HEK293 (cell line): ENCODE data around the gene B3GAT1.

Source experiments
- CTCF ChIA-PET: fragments of 350-600 bp; formaldehyde crosslinking; extraction: SDS; loops from one replicate; lab custom pipeline; 2021; ENCODE audit warnings: antibody characterized with exemption; lab: Yijun Ruan, JAX
- POLR2A ChIA-PET: fragments of 300-600 bp; formaldehyde crosslinking; extraction: SDS; loops from one replicate; lab custom pipeline; 2020; ENCODE audit warnings: antibody characterized with exemption, inconsistent platforms; lab: Yijun Ruan, JAX
- H3K27ac ChIP-seq: fragments of 200-500 bp; sonication (Bioruptor generic); 2 replicates; pipeline ENCODE4 v1.5.1; 2014; ENCODE audit warnings: low read depth, low read length, control low read depth, inconsistent platforms; ENCODE audit errors: extremely low read depth
- H3K36me3 ChIP-seq, 2 experiments: fragments of 200-500 bp in 1 of 2; sonication (Bioruptor generic) in 1 of 2; 1 replicate in 1 of 2; 2 replicates in 1 of 2; pipeline ENCODE4 v1.5.1; 2014 to 2017; ENCODE audit warnings: inconsistent platforms in 2 of 2, low read length in 2 of 2; ENCODE audit not compliant: control insufficient read depth in 2 of 2, insufficient read depth in 1 of 2
- H3K4me1 ChIP-seq: fragments of 200-500 bp; sonication (Bioruptor generic); 2 replicates; pipeline ENCODE4 v1.5.1; 2014; ENCODE audit warnings: mild to moderate bottlenecking, low read length, inconsistent platforms; ENCODE audit not compliant: control insufficient read depth, insufficient read depth
- H3K4me3 ChIP-seq: 2 replicates; pipeline ENCODE4 v1.5.1; 2011; ENCODE audit warnings: low read depth, mild to moderate bottlenecking, control low read depth, low read length, moderate library complexity
- H3K9me3 ChIP-seq: fragments of 200-500 bp; sonication (Bioruptor generic); 2 replicates; pipeline ENCODE4 v1.5.1; 2014; ENCODE audit warnings: low read depth, low read length, inconsistent platforms; ENCODE audit not compliant: control insufficient read depth, insufficient read depth
- KLF7 ChIP-seq: fragments of 450-650 bp; formaldehyde crosslinking; IDR thresholded peaks from 2 replicates; pipeline ENCODE4 v1.5.1; 2016; ENCODE audit warnings: missing biosample characterization, missing genetic modification characterization, borderline replicate concordance
- SALL2 ChIP-seq: fragments of 450-650 bp; formaldehyde crosslinking; IDR thresholded peaks from 2 replicates; pipeline ENCODE4 v1.5.0; 2017; ENCODE audit warnings: missing biosample characterization, mild to moderate bottlenecking, missing genetic modification characterization, borderline replicate concordance
- SCRT2 ChIP-seq: fragments of 450-650 bp; formaldehyde crosslinking; IDR thresholded peaks from 2 replicates; pipeline ENCODE4 v1.5.1; 2016; ENCODE audit warnings: missing biosample characterization, missing genetic modification characterization
- SETDB1 ChIP-seq: IDR thresholded peaks from one replicate; pipeline ENCODE4 v1.6.1; 2017; ENCODE audit warnings: mild to moderate bottlenecking, low read length, moderate library complexity, mixed read lengths; ENCODE audit not compliant: insufficient read length
- TCF7L2 ChIP-seq: IDR thresholded peaks from 2 replicates; pipeline ENCODE4 v1.6.1; 2011; ENCODE audit warnings: low read depth, mild to moderate bottlenecking, inconsistent platforms, low read length, moderate library complexity, borderline replicate concordance
- ZBTB26 ChIP-seq: fragments of 450-650 bp; formaldehyde crosslinking; optimal IDR thresholded peaks from 2 replicates; pipeline ENCODE3; 2016; ENCODE audit warnings: missing biosample characterization, mild to moderate bottlenecking, missing genetic modification characterization
- ZBTB48 ChIP-seq: fragments of 450-650 bp; formaldehyde crosslinking; IDR thresholded peaks from 2 replicates; pipeline ENCODE4 v1.5.1; 2016; ENCODE audit warnings: missing biosample characterization, missing genetic modification characterization
- ZIC2 ChIP-seq: fragments of 450-650 bp; formaldehyde crosslinking; IDR thresholded peaks from 2 replicates; pipeline ENCODE4 v1.5.1; 2016; ENCODE audit warnings: missing biosample characterization, missing genetic modification characterization
- ZNF175 ChIP-seq: fragments of 450-650 bp; formaldehyde crosslinking; IDR thresholded peaks from 2 replicates; pipeline ENCODE4 v1.5.1; 2016; ENCODE audit warnings: missing biosample characterization, missing genetic modification characterization
- ZNF202 ChIP-seq: fragments of 450-650 bp; formaldehyde crosslinking; IDR thresholded peaks from 2 replicates; pipeline ENCODE4 v1.5.1; 2016; ENCODE audit warnings: missing biosample characterization, missing genetic modification characterization, borderline replicate concordance
- ZNF426 ChIP-seq: fragments of 450-650 bp; formaldehyde crosslinking; IDR thresholded peaks from 2 replicates; pipeline ENCODE4 v1.5.1; 2017; ENCODE audit warnings: missing biosample characterization, missing genetic modification characterization, mild to moderate bottlenecking, inconsistent platforms, moderate library complexity
- ZNF488 ChIP-seq: fragments of 450-650 bp; formaldehyde crosslinking; IDR thresholded peaks from 2 replicates; pipeline ENCODE4 v1.5.1; 2016; ENCODE audit warnings: missing biosample characterization, missing genetic modification characterization
- ZNF626 ChIP-seq: fragments of 450-650 bp; sonication (Bioruptor Pico); formaldehyde crosslinking; IDR thresholded peaks from 2 replicates; pipeline ENCODE4 v1.5.1; 2018; ENCODE audit warnings: missing biosample characterization, missing genetic modification characterization, inconsistent platforms
- ZNF670 ChIP-seq: fragments of 450-650 bp; formaldehyde crosslinking; IDR thresholded peaks from 2 replicates; pipeline ENCODE4 v1.5.1; 2016; ENCODE audit warnings: missing biosample characterization, missing genetic modification characterization, low read depth
- TF ChIP-seq, protein P1 (sequence below): fragments of 450-650 bp; formaldehyde crosslinking; IDR thresholded peaks from 2 replicates; pipeline ENCODE4 v1.5.1; 2016; ENCODE audit warnings: missing biosample characterization, missing genetic modification characterization
- TF ChIP-seq, protein P2 (sequence below): fragments of 450-650 bp; formaldehyde crosslinking; conservative IDR thresholded peaks from 2 replicates; pipeline ENCODE4 v1.5.1; 2016; ENCODE audit warnings: low read depth, missing biosample characterization, missing genetic modification characterization
- TF ChIP-seq, protein P3 (sequence below): fragments of 450-650 bp; formaldehyde crosslinking; IDR thresholded peaks from 2 replicates; pipeline ENCODE4 v1.5.1; 2017; ENCODE audit warnings: missing biosample characterization, missing genetic modification characterization

B3GAT1 gene

DNA sequence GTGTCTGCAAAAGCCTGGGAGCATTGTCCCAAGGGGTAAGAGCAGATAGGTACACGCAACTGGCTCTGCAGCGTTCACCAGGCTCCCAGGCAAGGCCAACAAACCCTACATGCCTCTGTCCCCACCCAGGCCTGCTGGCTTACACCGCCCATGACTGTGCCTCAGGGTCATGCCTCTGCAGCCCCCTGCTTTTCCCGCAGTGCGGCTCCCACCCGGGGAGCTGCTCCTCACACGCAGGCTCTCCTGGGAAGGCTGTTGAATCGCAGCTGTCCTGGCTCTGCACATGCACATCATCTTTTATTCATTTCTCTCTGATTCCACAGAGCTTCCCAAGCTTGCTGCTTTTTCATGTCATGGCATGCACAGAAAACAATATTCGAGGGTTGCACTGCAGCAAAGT, 29.2 kb upstream of the B3GAT1 start:
- CTCF ChIA-PET: no interaction called here
- Histone ChIP-seq H3K27ac (no peak overlapping the region), H3K36me3 (no peaks in the 10 kb centered on the region), H3K4me3 (no peak overlapping the region), H3K9me3 (no peaks in the 10 kb centered on the region), H3K4me1 (no peaks in the 10 kb centered on the region)
- POLR2A ChIA-PET: no interaction called here
- TF ChIP-seq SETDB1 (no peak), ZIC2 (tag by site-specific recombination) (peak; percentile 32; the same call in 1 of the 2 replicates)

GRCh38 chr11:134440851-134441250, 28.8 kb upstream of the B3GAT1 start:
- H3K36me3 ChIP-seq: no peaks in the 10 kb centered on the region
- H3K4me3 ChIP-seq: no peak overlapping the region
- POLR2A ChIA-PET: no interaction called here
- H3K27ac ChIP-seq: no peak overlapping the region
- TF ChIP-seq, protein P1, sequence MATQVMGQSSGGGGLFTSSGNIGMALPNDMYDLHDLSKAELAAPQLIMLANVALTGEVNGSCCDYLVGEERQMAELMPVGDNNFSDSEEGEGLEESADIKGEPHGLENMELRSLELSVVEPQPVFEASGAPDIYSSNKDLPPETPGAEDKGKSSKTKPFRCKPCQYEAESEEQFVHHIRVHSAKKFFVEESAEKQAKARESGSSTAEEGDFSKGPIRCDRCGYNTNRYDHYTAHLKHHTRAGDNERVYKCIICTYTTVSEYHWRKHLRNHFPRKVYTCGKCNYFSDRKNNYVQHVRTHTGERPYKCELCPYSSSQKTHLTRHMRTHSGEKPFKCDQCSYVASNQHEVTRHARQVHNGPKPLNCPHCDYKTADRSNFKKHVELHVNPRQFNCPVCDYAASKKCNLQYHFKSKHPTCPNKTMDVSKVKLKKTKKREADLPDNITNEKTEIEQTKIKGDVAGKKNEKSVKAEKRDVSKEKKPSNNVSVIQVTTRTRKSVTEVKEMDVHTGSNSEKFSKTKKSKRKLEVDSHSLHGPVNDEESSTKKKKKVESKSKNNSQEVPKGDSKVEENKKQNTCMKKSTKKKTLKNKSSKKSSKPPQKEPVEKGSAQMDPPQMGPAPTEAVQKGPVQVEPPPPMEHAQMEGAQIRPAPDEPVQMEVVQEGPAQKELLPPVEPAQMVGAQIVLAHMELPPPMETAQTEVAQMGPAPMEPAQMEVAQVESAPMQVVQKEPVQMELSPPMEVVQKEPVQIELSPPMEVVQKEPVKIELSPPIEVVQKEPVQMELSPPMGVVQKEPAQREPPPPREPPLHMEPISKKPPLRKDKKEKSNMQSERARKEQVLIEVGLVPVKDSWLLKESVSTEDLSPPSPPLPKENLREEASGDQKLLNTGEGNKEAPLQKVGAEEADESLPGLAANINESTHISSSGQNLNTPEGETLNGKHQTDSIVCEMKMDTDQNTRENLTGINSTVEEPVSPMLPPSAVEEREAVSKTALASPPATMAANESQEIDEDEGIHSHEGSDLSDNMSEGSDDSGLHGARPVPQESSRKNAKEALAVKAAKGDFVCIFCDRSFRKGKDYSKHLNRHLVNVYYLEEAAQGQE: no peak
- no peak for TF ChIP-seq ZBTB48
- no peak for TF ChIP-seq SALL2 (tag by site-specific recombination)
- TF ChIP-seq, protein P2, sequence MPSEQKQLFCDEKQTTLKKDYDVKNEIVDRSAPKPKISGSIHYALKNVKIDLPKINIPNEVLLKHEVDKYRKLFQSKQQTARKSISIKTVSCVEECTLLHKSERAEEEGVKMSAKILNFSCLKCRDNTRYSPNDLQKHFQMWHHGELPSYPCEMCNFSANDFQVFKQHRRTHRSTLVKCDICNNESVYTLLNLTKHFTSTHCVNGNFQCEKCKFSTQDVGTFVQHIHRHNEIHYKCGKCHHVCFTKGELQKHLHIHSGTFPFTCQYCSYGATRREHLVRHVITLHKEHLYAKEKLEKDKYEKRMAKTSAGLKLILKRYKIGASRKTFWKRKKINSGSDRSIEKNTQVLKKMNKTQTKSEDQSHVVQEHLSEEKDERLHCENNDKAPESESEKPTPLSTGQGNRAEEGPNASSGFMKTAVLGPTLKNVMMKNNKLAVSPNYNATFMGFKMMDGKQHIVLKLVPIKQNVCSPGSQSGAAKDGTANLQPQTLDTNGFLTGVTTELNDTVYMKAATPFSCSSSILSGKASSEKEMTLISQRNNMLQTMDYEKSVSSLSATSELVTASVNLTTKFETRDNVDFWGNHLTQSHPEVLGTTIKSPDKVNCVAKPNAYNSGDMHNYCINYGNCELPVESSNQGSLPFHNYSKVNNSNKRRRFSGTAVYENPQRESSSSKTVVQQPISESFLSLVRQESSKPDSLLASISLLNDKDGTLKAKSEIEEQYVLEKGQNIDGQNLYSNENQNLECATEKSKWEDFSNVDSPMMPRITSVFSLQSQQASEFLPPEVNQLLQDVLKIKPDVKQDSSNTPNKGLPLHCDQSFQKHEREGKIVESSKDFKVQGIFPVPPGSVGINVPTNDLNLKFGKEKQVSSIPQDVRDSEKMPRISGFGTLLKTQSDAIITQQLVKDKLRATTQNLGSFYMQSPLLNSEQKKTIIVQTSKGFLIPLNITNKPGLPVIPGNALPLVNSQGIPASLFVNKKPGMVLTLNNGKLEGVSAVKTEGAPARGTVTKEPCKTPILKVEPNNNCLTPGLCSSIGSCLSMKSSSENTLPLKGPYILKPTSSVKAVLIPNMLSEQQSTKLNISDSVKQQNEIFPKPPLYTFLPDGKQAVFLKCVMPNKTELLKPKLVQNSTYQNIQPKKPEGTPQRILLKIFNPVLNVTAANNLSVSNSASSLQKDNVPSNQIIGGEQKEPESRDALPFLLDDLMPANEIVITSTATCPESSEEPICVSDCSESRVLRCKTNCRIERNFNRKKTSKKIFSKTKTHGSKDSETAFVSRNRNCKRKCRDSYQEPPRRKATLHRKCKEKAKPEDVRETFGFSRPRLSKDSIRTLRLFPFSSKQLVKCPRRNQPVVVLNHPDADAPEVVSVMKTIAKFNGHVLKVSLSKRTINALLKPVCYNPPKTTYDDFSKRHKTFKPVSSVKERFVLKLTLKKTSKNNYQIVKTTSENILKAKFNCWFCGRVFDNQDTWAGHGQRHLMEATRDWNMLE (tag by site-specific recombination): no peak
- TF ChIP-seq KLF7 (tag by site-specific recombination): no peak
- TF ChIP-seq TCF7L2: no peak
- no peak for TF ChIP-seq SCRT2 (tag by site-specific recombination)
- no peak for TF ChIP-seq ZNF175 (tag by site-specific recombination)
- TF ChIP-seq ZNF202: no peak
- no peak for TF ChIP-seq ZNF670 (tag by site-specific recombination)
- TF ChIP-seq ZBTB26 (tag by site-specific recombination): no peak
- no peak for TF ChIP-seq ZNF488 (tag by site-specific recombination)
- TF ChIP-seq, protein P3, sequence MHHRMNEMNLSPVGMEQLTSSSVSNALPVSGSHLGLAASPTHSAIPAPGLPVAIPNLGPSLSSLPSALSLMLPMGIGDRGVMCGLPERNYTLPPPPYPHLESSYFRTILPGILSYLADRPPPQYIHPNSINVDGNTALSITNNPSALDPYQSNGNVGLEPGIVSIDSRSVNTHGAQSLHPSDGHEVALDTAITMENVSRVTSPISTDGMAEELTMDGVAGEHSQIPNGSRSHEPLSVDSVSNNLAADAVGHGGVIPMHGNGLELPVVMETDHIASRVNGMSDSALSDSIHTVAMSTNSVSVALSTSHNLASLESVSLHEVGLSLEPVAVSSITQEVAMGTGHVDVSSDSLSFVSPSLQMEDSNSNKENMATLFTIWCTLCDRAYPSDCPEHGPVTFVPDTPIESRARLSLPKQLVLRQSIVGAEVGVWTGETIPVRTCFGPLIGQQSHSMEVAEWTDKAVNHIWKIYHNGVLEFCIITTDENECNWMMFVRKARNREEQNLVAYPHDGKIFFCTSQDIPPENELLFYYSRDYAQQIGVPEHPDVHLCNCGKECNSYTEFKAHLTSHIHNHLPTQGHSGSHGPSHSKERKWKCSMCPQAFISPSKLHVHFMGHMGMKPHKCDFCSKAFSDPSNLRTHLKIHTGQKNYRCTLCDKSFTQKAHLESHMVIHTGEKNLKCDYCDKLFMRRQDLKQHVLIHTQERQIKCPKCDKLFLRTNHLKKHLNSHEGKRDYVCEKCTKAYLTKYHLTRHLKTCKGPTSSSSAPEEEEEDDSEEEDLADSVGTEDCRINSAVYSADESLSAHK (tag by site-specific recombination): no peak
- no peak for TF ChIP-seq ZNF626
- TF ChIP-seq ZNF426 (tag by site-specific recombination): no peak
- CTCF ChIA-PET: no interaction called here
- no peaks in the 10 kb centered on the region for H3K9me3 ChIP-seq
- H3K4me1 ChIP-seq: no peaks in the 10 kb centered on the region
